Measurements from ENCODE around the gene ORC2.

GRCh38 chr2:200899482-200899881 lies 64.0 kb downstream of the ORC2 start:
- TF ChIP-seq CTCF (IDR thresholded peaks at IDR 0.05; ENCODE audit: borderline replicate concordance, extremely low read depth, low read length, poor library complexity, severe bottlenecking) (no peak), EZH2 (IDR thresholded peaks at IDR 0.05; ENCODE audit: borderline replicate concordance, low read depth, low read length, severe bottlenecking) (no peak)

All from DND-41 (cell line).